Stimulated activated CD4-positive, alpha-beta T cell treated with anti-CD3 and anti-CD28 coated beads, Interleukin-15, amount 100 ng/mL, for 1 hour (primary cell): ENCODE measurements around the gene ILF2.
"Not testable (repeated sequence)": the region's sequence is repeated elsewhere in the genome, so short reads cannot be mapped to it uniquely, and the experiment has no call there.

Source experiments
- DNase-seq, 2 donors: peaks; one replicate each; pipeline ENCODE4 v3.0.0-alpha.2; 2020; ENCODE audit warnings: low read depth in 1 of 2, low spot score in 1 of 2

The ILF2 gene

DNA sequence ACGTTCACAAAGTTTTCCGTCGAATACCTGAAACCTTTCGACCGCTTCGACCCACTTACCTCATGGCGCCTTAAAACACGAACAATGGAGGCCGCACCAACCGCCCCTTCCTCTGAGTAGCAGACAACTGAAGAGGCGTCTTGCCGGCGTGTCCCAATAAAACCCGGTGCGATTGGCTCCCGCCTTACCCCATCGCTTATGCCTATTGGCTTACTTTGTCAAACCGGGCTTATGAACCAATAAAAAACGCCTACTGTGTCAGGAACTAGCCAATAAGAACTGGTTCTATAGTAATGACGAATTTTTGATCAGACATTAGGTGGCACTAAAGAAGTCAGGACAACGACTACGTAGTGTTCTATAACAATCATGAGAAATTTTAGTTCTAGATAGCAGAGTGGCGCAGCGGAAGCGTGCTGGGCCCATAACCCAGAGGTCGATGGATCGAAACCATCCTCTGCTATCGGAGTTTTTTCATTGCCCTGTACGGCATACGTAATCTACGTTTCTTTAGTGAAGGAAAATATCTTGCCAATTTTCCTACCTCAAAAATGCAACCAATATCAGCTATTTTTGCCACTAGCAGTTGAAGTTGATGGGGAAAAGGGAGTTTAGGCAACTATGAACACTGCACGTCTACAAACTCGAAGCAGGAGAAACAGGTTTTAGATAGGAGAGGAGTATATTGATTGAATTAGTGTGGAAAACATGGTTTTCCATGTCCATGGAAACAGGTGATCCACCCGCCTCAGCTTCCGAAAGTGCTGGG is at the start of gene ILF2:
Gene ILF2 (minus strand): TSS at position 135 of the 769 bp plus-strand sequence. CDS start 71 bp downstream, at position 64.
- peak; percentile 92 for DNase-seq

DNA sequence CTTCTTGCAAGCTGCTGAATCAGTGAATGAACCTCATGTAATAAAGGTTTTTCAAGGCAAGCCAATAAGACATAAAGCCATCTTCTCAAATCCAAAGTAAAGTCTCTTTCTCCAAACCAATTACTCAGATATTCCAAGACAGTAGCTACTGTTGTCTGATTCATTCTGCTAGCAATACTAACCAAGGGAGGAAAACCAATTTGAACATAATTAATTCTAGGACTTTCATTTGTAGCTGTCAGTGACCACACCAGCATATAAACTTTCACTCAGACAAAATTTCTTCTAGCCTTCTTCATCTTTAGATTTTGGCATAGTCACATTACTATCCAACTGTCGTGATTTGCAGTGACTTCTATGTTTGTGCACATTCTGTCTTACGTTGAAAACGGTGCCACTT is 46.5 kb upstream of the ILF2 start:
- DNase-seq = no peak

DNA sequence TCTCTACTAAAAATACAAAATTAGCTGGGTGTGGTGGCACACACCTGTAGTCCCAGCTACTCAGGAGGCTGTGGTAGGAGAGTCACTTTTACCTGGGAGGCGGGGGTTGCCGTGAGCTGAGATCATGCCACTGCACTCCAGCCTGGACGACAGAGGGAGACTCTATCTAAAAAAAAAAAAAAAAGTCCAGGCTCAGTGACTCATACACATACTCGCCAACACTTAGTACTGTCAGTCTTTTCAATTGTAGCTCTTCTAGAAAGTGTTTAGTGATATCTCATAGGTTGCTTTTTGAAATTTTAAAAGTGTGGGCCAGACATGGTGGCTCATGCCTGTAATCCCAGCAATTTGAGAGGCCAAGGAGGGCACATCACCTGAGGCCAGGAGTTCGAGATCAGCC is 45.4 kb upstream of the ILF2 start:
- DNase-seq = not testable (repeated sequence)

DNA sequence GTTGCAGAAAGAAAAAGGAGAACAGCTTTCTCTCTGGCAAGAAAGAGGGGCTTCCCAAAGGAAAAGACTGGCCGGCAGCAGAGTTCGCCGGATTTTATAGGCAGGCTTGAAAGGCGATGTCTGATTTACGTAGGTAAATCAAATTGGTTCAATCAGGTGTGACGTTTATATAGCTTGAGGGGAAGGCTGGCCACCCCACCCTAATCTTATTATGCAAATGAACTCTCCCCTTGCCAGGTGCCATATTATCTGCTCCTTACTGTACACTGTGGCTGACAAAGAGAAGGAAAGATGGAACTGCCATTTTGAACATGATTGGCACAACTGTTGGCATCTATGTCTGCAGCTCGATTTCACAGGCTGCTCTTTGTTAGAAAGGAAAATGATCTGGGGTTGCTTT is 40.2 kb upstream of the ILF2 start:
- DNase-seq = no peak

DNA sequence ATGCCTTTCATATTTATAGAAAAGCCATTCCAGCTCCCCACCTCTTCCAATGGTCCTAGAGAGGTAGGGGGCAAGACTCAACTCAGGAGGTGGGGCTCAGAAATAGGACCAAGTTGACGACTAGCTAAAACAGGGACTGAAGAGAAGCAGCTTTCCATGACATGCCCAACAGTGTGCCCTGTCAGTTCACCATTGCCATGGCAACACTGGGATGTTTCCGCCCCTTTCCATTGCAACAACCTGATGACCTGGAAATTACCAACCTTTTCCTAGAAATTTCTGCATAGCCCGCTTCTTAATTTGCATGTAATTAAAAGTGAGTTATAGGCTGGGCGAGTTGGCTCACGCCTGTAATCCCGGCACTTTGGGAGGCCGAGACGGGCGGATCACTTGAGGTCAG is 34.7 kb upstream of the ILF2 start:
- no peak for DNase-seq

DNA sequence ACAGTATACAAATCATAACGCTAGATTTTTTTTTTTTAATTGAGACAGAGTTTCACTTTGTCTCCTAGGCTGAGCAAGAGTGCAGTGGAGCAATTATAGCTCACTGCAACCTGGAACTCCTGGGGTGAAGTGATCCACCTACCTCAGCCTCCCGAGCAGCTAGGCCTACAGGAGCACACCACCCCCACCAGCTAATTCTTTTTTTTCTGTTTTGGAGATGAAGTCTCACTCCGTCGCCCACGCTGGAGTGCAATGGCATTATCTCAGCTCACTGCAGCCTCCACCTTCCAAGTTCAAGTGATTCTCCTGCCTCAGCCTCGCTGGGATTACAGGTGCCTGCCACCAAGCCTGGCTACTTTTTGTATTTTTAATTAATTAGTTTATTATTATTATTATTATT is 29.0 kb upstream of the ILF2 start:
- no peak for DNase-seq

DNA sequence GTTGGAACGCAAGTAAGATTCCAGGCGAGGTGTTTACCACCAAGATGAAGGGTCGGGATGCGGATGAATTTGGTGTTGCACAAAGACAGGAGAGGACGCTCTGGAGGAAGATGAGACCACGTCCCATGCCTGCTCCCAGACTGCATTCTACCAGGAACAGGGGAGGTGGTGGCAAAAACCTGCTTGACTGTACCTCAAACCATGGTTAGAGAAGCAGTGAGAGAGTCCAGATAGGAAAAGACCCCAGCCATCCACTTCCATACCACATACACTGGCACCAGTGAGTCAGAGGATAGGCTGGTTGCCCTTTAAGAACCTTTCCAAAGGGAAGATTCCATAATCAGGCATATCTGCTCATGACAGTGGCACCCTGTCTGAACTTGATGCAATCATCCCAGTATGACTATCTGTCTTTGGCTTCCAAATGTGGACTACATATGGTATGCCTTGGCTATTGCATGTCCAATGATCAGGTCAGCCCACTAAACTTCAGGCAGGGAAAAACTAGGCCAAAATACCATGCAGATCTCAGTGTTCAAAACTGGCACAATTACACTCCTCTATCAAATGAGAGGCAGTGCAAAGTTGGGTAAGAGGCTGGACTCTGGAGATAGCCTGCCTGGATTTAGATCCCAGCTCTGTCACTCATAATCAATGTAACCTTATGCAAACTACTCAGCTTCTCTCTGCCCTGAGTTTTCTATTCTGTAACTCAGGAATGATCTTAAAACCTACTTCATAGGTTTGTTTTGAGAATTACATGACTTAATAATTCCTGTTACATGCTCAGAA is 28.3 kb upstream of the ILF2 start:
- DNase-seq = no peak

DNA sequence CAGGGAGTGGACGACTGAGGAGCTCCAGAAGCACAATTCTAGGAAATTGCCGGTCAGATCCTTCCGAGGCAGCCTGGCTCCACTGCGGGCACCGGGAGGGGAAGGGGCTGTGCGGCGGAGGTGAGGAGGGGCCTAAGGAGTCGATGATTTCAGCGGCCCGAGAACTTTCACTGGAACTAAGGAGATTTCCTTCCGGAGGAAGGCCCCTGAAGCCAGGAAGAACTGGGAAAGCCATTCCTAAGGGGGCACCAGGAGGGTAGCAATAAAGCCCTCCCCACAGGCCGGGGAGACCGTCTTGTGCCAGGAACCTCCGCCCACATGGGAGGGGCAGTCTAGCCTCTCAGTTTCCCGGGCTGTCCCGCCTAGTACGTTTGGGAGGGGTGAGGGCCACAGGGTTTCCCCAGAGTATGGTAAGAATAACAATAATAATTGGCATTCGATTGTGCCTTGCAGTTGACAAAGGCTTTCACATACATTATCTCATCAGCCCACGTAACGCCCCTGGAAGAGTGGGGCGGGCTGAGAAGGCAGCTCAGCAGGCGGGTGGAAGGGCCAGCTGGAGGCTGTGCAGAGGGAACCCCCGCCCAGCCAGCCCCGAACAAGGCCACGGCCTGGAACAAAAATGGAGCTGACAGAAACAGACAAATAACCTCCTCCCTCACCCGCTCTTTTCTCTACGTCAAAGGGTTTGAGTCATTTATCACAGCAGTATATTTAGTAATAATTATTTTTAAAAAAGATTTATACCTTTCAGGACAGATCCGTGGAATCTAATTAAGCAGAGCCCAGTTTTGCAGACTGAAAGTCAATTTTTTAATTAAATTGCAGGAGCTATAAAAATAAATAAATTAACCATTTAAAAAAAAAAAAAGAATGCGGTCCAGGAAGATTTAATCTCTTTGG is 27.5 kb upstream of the ILF2 start:
- no peak for DNase-seq

DNA sequence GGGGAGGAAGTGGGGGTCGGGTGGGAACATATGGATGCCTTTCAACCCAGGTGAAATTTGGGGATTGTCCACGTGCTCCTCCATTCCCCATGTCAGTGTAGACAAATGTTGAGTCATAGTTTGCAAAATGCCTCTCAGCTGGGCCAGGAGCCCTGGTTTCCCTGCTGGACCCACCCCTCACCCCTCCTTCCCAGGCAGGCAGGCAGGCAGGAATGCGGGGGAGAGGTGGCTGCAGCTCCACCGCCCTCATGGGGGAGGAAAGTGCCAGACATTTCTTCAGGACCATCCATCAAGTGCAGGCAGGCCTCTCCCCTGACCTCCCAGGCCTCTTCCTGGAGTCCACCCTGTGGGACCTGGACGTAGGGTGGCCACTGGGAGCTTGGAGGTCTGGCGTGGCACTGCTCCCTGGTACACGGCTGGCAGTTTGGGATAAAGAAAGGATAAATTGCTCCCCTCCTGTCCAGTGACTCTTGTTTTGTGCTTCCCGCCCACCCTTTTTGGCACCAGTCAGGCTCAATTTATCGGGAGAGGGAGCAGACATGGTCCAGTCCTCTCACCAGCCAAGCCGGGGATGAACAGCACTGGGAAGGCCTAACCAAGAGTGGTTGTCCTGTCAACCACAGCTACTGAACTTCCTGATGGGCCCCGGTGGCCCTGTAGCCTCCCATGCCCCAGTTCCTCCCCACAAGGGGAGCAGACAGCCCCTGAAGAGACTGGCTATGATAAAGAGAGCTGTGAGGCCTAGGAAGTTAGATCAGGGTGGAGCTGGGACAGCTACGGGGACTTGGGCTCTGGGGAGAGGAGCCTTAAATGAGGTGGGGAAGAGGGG is 26.6 kb upstream of the ILF2 start:
- no peak for DNase-seq

DNA sequence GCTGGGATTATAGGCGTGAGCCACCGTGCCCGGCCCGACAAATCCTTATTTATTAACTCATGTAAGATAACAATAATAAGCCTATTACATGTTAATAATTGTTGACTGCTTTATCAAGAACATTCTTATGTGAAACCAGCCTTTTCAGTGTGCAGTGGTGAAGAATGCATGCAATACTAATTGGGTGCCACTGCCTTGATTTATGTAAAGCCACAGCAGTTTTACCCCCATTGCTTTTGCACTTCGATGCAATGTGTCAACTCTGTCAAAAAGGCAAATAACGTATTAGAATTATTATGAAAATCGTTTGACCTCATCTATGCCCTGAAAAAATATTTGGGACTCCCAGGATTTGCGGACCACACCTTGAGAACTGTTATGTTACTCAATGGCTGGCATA is 25.9 kb upstream of the ILF2 start:
- DNase-seq = no peak

DNA sequence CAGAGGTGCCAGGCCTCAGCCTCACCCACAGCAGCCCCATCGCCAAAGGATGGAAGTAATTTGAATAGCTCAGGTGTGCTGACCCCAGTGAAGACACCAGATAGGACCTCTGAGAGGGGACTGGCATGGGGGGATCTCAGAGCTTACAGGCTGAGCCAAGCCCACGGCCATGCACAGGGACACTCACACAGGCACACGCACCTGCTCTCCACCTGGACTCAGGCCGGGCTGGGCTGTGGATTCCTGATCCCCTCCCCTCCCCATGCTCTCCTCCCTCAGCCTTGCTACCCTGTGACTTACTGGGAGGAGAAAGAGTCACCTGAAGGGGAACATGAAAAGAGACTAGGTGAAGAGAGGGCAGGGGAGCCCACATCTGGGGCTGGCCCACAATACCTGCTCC is 22.7 kb upstream of the ILF2 start:
- no peak for DNase-seq

DNA sequence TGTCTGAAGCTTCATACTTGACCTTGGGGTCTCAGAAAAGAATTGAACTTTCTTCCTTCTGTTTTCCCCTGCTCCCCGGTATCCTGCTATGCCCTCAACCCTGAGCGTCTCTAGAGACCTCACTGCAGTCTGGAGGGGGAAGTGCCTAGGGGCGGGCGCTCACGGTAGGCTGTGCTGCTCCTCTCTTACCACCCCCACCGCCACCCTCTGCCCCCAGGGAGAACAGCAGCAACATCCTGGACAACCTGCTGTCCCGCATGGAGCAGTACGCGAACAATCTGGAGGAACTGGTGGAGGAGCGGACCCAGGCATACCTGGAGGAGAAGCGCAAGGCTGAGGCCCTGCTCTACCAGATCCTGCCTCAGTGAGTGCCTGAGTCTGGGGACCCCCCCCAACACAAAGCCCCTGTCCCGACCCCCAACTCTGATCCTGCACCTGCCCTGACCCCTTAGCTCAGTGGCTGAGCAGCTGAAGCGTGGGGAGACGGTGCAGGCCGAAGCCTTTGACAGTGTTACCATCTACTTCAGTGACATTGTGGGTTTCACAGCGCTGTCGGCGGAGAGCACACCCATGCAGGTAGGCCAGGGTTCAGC is 18.0 kb upstream of the ILF2 start:
- DNase-seq = no peak

DNA sequence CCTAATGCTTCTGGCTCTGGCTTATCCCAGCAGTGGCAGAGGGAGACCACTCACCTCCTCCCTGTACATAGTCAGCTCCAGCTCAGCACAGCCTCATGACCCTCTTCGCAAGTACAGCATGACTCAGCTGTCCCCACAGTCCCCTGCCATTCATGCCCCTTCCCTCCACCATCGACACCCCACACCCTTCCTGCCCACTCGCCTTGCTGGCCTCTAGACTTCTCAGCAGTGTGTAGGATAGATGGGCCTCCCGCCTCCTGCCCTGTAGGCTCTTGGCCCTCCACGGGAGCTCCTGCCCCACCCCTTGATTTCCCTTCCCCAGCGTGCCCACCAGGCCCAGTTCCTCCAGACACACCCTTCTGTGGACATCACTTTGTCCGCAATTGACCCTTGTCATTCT is 17.5 kb upstream of the ILF2 start:
- DNase-seq = no peak

DNA sequence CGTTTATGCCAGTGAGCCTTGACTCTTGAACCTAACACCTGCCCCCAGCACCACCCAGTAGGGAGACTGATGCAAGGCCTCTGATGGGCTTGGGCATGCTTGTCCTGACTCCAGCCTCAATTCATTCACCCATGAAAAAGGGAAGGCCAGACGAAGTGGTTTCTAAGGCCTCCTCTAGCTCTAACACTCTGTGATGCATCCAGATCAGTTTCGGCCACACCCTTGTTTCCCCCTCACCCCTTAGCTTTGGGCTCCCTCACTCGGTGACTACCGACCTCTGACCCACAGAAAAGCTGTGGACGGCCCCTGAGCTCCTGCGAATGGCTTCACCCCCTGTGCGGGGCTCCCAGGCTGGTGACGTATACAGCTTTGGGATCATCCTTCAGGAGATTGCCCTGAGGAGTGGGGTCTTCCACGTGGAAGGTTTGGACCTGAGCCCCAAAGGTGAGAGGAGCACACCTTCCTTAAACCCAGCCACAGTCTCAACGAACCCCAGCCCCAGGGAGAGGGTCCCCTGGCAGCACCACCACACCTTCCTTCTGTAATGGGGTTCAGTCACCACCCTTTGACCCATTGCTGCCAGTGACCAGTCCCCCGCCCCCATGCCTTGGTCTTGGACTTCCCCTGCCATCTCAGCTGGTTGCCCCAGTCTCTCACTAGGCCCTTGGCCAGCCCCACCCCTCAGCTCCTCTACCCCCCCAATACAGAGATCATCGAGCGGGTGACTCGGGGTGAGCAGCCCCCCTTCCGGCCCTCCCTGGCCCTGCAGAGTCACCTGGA is 16.7 kb upstream of the ILF2 start:
- no peak for DNase-seq

DNA sequence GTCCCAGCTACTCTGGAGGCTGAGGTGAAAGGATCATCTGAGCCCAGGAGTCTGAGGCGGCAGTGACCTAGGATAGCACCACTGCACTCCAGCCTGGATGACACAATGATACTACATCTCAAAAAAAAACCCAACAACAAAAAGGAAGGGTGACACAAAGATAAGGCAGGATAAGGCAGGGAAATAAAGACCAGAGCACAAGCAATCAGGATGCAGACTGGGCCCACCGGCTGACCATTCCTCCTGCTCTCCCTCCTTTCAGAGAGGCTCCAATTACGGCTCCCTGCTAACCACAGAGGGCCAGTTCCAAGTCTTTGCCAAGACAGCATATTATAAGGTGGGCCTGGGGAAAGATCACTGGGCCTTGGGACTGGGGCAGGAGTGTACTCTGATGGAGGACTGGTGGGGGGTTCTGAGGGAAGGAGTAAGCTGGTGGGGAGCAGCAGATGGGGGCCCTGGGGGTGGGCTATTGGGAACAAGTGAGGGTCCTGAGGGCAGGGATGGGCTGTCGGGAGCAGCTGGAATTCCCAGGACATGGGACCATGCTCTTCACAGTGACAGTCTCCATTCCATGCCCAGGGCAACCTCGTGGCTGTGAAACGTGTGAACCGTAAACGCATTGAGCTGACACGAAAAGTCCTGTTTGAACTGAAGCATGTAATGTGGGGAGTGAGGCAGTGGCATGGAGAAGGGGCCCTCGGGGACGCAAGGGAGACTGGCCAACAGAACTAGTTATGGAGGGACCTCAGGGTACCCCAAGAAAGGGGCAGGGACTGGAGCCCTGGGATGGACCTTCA is 14.9 kb upstream of the ILF2 start:
- no peak for DNase-seq

DNA sequence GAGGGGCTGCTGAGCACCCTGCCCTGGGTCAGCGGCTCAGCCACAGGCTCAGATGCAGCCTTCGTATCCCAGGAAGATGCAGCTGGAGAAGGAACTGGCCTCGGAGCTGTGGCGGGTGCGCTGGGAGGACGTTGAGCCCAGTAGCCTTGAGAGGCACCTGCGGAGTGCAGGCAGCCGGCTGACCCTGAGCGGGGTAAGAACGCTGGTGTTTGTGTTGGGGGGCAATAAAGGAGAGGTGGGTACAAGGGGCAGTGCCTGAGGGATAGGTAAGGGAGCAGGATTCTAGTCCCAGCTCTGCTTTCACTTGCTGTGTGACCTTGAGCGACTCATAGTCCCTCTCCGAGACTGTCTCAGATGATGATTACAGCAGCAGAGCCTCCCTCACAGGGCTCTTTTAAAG is 14.1 kb upstream of the ILF2 start:
- DNase-seq = no peak

DNA sequence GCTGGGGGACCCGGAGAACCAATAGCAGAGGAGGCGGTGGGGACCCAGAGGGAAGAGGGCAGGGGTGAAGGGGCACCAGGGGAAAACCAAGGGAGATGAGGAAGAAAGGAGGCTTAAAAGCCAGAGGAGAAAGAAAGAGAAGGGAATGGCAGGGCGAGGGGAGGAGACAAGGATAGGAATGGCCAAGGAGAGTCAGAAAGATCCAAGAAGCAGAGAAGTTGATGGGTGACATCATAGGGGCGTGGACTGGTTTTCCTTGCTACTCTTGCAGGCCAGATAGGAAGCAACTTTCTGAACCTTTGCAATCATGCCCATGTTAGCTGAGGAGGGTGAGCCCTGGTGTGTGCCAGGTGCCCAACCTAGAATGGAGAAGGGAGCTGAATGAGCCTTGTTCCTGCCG is 13.1 kb upstream of the ILF2 start:
- DNase-seq = no peak

DNA sequence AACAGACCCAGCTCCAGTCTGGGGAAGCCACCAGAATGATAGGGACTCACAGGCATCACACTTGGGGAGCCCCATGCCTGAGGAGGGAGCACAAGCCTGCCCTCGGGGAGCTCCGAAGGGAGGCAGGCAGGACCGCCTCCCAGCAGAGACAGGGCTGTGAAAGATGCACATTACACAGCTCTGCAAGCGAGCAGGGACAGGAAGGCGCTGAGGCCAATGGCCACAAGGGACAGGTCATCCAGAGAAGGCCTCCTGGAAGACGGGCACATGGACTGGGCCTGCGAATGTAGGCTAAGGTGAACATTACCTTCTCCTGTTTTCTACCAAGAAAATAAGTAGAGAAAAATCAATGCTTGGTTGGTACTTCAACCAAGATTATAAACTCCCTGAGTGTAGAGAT is 11.9 kb upstream of the ILF2 start:
- no peak for DNase-seq

DNA sequence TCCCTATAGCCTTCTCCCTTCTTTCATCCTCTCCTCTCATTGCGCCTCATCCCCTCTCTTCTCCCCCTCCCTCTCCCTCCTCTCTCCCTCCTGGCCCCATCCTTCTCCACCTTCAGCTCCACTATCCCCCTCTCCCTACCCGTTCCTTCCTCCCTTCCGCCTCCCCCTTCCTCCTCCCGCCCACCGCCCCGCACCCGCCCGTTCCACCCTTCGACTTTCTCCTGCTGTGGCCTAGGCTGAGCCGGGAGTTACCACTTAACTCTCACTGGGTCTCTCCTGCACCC is 9.3 kb upstream of the ILF2 start:
- DNase-seq = no peak
